IPS-15b (cell line): ENCODE measurements around the gene ZSWIM6.
A peak's percentile ranks its signal among the peaks of the same experiment; 100 is the strongest.

ENCODE experiments used
- H3K27me3 ChIP-seq: one replicate; pipeline ENCODE4 v1.6.1; 2013; ENCODE audit warnings: low read length; ENCODE audit not compliant: control insufficient read depth, insufficient read depth
- H3K36me3 ChIP-seq: one replicate; pipeline ENCODE4 v1.6.1; 2013; ENCODE audit warnings: low read length; ENCODE audit not compliant: control insufficient read depth, insufficient read depth
- H3K4me1 ChIP-seq: one replicate; pipeline ENCODE4 v1.6.1; 2013; ENCODE audit warnings: mild to moderate bottlenecking, low read length; ENCODE audit not compliant: control insufficient read depth, insufficient read depth
- H3K4me3 ChIP-seq: one replicate; pipeline ENCODE4 v1.5.1; 2013; ENCODE audit warnings: low read depth, low read length
- H3K9ac ChIP-seq: one replicate; pipeline ENCODE4 v1.6.1; 2013; ENCODE audit warnings: low read depth, mild to moderate bottlenecking, low read length
- H3K9me3 ChIP-seq: one replicate; pipeline ENCODE4 v1.6.1; 2013; ENCODE audit warnings: mild to moderate bottlenecking, low read length; ENCODE audit not compliant: control insufficient read depth, insufficient read depth

Gene ZSWIM6

DNA sequence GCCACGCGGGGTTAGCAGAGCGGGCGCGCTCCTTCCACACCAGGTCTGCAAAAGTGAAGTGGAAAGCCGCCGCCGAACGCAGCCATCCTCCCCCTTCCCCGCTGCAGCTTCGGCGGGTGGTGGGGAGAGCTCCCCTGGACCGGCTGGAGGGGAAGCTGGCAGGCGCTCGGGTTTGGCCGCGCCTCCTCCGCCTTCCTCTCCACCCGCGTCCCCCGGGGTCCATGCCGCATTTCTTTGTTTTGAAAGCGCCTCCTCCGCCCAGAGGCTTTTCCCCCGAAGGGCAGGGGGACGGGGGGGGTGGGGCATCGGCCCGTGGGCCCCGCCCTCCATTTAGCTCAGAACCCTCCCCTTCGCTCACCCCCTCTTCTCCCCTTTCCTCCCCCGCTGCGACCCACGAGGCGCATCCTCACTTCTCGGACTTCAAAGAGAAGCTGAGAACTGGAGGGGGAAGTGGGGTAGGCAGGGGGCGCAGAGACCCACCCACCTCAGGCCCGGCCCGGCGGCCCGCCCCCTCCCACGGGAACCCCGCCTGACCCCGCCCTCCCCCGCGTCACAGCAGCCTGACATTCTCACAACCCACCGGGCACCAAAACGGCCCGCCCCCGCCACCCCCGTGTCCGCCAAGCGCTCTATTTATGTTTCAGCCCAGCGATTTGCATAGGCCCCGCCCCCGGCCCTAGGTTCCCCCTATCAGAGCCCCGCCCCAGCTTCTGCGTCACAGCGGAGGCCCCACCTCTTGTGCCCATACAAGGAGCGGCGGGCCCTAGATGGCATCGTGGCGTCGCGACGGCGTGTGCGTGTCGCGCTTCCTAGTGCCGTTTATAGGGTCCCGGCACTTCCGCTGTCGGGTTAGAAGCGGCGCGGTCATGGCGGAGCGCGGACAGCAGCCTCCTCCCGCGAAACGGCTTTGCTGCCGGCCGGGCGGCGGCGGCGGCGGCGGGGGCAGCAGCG is at the start of gene ZSWIM6:
ZSWIM6 (plus strand) TSS at position 852 of the 951 bp plus-strand sequence; CDS start at position 867, 15 bp downstream.
- Histone ChIP-seq H3K36me3 (no peaks in the 10 kb centered on the region), H3K4me3 (peak within 1 kb of the TSS; percentile 79), H3K27me3 (peaks cover 73% of the 10 kb centered on the region), H3K9me3 (no peaks in the 10 kb centered on the region), H3K9ac (no peak within 1 kb of the TSS), H3K4me1 (peaks cover 11% of the 10 kb centered on the region)

DNA sequence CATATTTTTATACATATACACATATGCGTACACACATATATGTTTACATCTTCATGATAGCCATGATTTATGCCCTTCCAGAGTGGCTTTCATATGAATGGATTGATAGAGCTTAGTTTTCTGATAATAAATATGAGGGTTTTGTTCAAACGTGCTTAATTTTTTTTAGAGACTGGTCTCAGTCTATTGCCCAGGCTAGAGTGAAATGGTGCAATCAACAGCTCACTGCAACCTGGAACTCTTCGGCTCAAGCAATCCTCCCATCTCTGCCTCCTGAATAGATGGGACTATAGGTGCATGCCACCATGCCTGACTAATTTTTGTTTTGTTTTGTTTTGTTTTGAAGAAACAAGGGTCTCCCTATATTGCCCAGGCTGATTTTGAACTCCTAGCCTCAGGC is 48.6 kb upstream of the ZSWIM6 start:
- H3K9ac ChIP-seq: no peak overlapping the region
- H3K36me3 ChIP-seq: no peaks in the 10 kb centered on the region
- H3K4me1 ChIP-seq: peaks cover 2% of the 10 kb centered on the region
- no peaks in the 10 kb centered on the region for H3K27me3 ChIP-seq
- H3K4me3 ChIP-seq: no peak overlapping the region
- no peaks in the 10 kb centered on the region for H3K9me3 ChIP-seq

DNA sequence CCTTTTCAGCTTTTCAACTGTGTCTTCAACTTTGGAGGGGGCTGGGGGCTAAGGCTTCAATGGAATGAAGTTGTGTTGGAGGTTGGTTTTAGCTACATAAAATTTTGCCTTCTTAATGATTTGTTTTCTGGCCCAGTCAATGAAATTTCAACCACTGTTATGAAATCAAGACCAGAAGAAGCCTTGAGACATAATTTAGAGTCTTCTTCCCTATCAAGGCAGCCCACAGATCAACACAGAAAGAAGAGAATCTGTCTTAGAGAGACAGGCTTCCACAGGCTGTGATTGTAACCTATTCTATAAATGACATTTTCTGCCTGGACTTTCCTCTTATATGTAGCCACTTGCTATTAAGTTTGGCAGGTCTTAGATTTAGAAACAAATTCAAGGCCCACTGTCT is 46.5 kb upstream of the ZSWIM6 start:
- Histone ChIP-seq H3K9me3 (no peaks in the 10 kb centered on the region), H3K27me3 (no peaks in the 10 kb centered on the region), H3K36me3 (no peaks in the 10 kb centered on the region), H3K9ac (no peak overlapping the region), H3K4me1 (no peaks in the 10 kb centered on the region), H3K4me3 (no peak overlapping the region)

DNA sequence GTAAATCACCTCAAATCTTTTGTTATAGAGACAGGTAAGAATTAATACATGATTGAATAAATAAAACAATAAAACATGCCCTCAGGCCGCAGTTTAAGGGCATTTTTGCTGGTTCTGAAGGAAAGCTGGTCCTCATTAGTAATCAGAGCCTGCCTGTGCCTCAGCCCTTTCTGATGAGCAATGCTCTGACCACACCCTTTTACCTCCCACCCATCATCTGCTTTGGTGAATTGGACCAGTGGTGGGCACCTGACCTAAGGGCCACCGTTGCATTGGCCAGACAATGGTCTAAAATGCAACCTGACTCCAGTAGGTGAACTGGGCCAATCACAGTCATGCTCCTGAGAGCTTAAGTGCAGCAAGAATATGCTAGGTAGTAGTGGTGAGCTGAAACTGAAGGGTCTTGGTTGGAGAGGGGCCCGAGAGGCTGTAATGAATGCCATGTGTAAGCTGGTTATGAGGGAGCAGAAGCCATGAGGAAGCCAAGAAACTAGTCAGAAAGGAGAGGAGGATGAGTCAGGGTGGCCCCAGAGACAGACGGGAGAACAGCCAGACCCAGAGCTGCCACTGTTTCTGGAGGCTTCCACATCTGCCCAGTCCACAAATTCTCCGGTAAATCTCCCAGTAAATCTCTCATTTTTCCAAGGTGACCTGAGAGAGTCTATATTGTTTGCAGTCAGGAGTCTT is 45.5 kb upstream of the ZSWIM6 start:
- Histone ChIP-seq H3K4me1 (no peaks in the 10 kb centered on the region), H3K9ac (no peak overlapping the region), H3K4me3 (no peak overlapping the region), H3K9me3 (no peaks in the 10 kb centered on the region), H3K36me3 (no peaks in the 10 kb centered on the region), H3K27me3 (no peaks in the 10 kb centered on the region)

DNA sequence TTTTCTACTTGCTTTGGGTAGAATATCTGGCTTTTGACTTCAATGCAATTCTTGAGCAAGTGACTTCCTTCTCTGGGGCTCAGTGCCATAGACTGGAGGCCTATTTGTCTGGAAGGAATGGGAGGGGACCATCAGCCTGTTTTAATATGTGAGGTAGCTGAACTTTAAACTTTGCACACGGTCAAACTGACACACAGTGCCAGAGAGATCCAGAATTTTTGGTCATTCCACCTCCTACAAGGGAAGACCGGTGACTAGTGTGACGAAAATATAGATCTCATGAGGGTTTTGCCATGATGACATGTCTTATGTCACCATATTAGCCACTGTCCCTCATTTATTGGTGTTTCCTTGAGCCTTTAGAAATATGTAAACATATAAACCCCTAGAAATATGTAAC is 44.6 kb upstream of the ZSWIM6 start:
- Histone ChIP-seq H3K9me3 (no peaks in the 10 kb centered on the region), H3K36me3 (no peaks in the 10 kb centered on the region), H3K4me1 (no peaks in the 10 kb centered on the region), H3K9ac (no peak overlapping the region), H3K4me3 (no peak overlapping the region), H3K27me3 (no peaks in the 10 kb centered on the region)

DNA sequence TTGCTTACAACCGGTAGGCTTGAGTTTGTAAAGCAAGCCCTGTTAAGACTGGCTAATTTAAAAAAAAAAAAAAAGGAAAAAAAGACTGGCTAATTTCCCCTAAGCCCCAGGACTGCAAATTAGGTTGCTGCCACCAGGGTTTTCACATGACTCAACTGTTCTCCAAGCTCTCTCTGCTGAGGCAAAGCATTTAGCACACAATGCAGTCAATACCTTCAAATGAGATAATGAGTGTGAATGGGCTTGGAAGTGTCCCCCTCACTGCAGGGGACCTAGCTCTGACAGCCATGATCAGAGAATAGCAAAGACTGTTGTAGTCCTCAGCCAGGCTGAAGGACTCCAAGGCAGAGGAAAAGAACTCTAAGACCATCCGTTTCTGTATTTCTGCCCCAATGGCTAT is 42.8 kb upstream of the ZSWIM6 start:
- Histone ChIP-seq H3K9ac (no peak overlapping the region), H3K27me3 (no peaks in the 10 kb centered on the region), H3K4me1 (no peaks in the 10 kb centered on the region), H3K9me3 (no peaks in the 10 kb centered on the region), H3K36me3 (no peaks in the 10 kb centered on the region), H3K4me3 (no peak overlapping the region)

DNA sequence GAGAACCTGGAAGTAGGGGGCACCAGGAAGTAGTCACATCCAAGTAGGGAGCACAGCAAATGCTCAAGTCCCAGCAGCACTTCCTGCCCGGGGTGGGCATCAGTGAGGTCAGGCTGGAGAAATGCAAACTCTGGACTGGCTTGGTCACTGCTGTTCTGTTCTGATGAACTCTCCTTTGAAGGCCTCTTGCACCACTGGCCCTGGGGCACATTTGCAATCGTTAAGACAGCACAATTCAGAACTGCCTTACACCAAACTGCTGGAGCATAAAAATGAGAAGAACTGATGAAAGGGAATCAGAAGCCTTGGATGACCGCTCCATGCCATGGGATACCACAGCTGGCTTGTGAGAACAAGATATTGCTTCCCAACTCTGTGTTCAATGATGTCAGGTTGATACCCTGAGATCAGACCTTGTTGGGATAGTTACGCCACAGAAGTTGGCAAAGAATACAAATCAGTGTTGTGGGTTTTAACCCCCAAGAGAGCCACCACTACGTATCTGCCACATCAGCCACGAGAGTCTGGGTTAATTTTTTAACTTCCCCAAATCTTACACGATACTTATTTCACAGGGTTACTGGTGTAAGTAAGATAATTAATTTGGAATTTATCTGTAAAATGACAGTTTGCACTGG is 42.3 kb upstream of the ZSWIM6 start:
- Histone ChIP-seq H3K9ac (no peak overlapping the region), H3K36me3 (no peaks in the 10 kb centered on the region), H3K27me3 (no peaks in the 10 kb centered on the region), H3K4me3 (no peak overlapping the region), H3K9me3 (no peaks in the 10 kb centered on the region), H3K4me1 (no peaks in the 10 kb centered on the region)

DNA sequence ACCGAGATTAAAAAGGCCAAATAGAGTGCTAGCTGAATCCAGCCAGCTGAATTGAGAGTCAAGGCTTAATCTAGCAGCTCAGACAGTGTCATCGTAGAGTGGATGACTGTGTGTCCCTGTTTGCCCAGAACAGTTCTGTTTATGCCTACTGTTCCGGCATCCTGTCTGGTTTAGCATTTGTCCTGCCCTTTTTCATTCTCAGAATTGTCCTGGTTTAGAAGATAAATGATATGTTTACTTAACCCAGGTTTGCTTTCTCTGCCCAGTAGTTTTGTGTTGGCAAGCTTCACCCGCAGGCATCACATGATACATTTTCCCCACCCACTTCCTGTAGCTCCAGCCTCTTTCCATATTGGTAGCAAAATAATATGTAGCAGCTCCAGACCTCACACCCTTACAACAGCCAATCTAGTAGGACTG is 41.3 kb upstream of the ZSWIM6 start:
- H3K36me3 ChIP-seq: no peaks in the 10 kb centered on the region
- H3K4me1 ChIP-seq: no peaks in the 10 kb centered on the region
- H3K4me3 ChIP-seq: no peak overlapping the region
- H3K9ac ChIP-seq: no peak overlapping the region
- H3K9me3 ChIP-seq: no peaks in the 10 kb centered on the region
- no peaks in the 10 kb centered on the region for H3K27me3 ChIP-seq

DNA sequence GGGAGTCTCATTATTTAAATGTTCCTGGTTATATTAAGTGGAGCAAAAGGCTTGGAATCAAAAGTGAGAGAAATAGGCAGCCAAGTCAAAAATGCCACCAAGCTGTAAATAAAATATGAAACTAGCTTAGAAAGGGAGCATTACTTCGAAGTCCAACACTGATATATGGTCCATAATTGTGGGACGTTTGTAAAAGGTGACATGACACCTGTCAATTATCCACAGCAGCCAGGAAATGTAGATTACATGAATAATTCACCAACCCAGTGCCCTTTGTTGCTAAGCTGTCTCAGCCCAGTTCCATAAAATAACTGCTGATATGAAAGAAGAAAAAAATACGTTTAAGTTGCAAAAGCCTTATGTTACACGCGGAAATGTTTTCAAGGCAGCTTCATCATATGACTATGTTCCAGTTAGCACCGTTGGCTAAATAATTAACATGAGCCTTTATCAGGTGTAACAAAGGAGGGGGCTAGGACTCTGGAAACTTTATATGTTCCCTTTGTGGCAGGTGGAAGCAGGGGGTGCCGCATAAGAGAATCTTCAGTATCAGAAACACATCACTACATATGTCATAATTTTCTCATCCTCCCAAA is 39.9 kb upstream of the ZSWIM6 start:
- Histone ChIP-seq H3K9ac (no peak overlapping the region), H3K27me3 (no peaks in the 10 kb centered on the region), H3K4me1 (no peaks in the 10 kb centered on the region), H3K36me3 (no peaks in the 10 kb centered on the region), H3K4me3 (no peak overlapping the region), H3K9me3 (no peaks in the 10 kb centered on the region)

DNA sequence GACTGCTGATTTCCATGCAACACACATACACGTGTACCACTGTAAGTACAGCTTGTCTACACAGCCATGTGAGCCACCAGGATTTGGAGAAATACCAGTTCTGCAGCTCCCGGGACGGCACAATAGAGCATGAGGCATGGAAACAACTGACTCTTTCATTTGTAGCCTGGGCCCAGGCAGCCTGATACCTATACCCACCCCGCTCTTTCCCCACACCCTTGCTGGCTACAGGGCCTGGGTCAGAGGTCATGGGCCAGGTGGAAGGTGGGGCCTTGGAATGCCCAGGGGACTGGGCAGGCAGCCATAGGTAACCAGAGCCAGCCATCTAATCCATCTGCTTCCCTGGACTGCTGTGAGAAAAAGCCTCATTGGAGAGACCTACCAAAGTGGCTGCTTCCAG is 39.0 kb upstream of the ZSWIM6 start:
- Histone ChIP-seq H3K27me3 (no peaks in the 10 kb centered on the region), H3K9ac (no peak overlapping the region), H3K4me3 (no peak overlapping the region), H3K4me1 (no peaks in the 10 kb centered on the region), H3K36me3 (no peaks in the 10 kb centered on the region), H3K9me3 (no peaks in the 10 kb centered on the region)

DNA sequence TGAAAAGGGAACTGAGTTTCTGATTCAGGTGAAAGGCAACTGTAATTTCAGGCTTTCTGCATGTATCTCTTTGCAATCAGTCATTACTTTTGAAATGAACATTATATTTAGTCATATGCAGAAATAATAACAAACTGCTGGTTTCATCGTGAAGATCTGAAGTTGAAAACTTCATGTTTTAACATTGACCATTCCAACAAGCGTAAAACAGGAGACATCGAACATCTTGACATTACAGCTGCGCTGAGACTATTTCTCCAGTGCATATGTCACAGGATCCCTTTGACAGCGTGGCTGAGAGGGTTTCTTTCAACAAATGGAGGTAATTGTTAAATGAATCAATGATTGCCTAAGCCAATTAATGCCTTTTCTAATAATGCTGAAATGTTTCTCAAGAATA is 38.2 kb upstream of the ZSWIM6 start:
- Histone ChIP-seq H3K36me3 (no peaks in the 10 kb centered on the region), H3K4me3 (no peak overlapping the region), H3K4me1 (no peaks in the 10 kb centered on the region), H3K9ac (no peak overlapping the region), H3K27me3 (no peaks in the 10 kb centered on the region), H3K9me3 (no peaks in the 10 kb centered on the region)
